ENCODE results near the gene AMH.

AMH gene

DNA sequence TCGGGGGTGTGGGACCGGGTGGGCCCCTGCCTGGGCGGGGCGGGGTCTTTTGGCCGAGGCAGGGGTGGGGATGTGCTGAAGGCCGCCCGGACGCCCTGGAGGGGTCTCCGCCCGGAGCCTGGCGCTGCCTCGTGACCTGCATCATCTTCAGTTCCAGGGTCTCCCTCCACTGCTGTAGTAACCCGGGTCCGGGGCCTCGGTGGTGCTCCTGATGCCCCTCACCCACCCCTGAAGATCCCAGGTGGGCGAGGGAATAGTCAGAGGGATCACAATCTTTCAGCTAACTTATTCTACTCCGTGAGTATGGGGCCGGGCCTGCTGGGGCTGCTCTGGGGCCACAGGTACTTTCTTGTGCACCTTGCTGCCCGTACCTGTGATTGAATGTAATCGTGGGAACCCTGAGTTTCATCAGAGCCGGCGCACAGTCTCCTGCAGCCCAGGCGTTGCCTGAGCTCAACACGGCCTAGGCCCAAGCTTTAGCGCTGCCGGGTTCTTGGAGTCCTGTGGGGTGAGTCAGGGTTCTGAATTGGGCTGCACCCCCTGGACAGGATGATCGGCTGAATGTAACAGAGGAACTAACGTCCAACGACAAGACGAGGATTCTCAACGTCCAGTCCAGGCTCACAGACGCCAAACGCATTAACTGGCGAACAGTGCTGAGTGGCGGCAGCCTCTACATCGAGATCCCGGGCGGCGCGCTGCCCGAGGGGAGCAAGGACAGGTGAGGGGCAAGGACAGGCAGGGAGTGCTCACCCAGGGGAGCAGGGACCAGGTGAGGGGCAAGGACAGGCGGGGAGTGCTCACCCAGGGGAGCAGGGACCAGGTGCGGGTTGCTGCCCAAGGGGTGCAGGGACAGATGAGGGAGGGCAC lies 22.3 kb downstream of the AMH start (continued):
- TF ChIP-seq, protein P1, sequence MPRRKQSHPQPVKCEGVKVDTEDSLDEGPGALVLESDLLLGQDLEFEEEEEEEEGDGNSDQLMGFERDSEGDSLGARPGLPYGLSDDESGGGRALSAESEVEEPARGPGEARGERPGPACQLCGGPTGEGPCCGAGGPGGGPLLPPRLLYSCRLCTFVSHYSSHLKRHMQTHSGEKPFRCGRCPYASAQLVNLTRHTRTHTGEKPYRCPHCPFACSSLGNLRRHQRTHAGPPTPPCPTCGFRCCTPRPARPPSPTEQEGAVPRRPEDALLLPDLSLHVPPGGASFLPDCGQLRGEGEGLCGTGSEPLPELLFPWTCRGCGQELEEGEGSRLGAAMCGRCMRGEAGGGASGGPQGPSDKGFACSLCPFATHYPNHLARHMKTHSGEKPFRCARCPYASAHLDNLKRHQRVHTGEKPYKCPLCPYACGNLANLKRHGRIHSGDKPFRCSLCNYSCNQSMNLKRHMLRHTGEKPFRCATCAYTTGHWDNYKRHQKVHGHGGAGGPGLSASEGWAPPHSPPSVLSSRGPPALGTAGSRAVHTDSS (tag by site-specific recombination; IDR thresholded peaks at IDR 0.05): 0 out of 2 replicates have a peak, but pooled peaks have one; percentile 11
- TF ChIP-seq ZNF175 (tag by site-specific recombination; IDR thresholded peaks at IDR 0.05): no peak
- TF ChIP-seq, protein P2, sequence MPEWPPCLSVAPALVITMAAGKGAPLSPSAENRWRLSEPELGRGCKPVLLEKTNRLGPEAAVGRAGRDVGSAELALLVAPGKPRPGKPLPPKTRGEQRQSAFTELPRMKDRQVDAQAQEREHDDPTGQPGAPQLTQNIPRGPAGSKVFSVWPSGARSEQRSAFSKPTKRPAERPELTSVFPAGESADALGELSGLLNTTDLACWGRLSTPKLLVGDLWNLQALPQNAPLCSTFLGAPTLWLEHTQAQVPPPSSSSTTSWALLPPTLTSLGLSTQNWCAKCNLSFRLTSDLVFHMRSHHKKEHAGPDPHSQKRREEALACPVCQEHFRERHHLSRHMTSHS (tag by site-specific recombination; IDR thresholded peaks at IDR 0.05): no peak
- TF ChIP-seq ZFP41 (tag by site-specific recombination; IDR thresholded peaks at IDR 0.05; ENCODE audit: borderline replicate concordance): no peak
- TF ChIP-seq ZFHX2 (tag by site-specific recombination; conservative IDR thresholded peaks at IDR 0.05): no peak; the same call in 1 of the 2 replicates
- no peak for TF ChIP-seq ZNF555 (tag by site-specific recombination; conservative IDR thresholded peaks at IDR 0.05)
- no peak for TF ChIP-seq ZNF701 (tag by site-specific recombination; IDR thresholded peaks at IDR 0.05)
- TF ChIP-seq ZFP3 (tag by site-specific recombination; IDR thresholded peaks at IDR 0.05; ENCODE audit: low read depth): no peak
- TF ChIP-seq ZBTB7A (tag by site-specific recombination; IDR thresholded peaks at IDR 0.05; ENCODE audit: low read depth): peak; percentile 42; the same call in 1 of the 2 replicates
- no peak for TF ChIP-seq ZNF19 (tag by site-specific recombination; IDR thresholded peaks at IDR 0.05; ENCODE audit: low read depth)
- peak; percentile 72 for TF ChIP-seq ZEB2 (tag by site-specific recombination; IDR thresholded peaks at IDR 0.05)
- TF ChIP-seq, protein P3, sequence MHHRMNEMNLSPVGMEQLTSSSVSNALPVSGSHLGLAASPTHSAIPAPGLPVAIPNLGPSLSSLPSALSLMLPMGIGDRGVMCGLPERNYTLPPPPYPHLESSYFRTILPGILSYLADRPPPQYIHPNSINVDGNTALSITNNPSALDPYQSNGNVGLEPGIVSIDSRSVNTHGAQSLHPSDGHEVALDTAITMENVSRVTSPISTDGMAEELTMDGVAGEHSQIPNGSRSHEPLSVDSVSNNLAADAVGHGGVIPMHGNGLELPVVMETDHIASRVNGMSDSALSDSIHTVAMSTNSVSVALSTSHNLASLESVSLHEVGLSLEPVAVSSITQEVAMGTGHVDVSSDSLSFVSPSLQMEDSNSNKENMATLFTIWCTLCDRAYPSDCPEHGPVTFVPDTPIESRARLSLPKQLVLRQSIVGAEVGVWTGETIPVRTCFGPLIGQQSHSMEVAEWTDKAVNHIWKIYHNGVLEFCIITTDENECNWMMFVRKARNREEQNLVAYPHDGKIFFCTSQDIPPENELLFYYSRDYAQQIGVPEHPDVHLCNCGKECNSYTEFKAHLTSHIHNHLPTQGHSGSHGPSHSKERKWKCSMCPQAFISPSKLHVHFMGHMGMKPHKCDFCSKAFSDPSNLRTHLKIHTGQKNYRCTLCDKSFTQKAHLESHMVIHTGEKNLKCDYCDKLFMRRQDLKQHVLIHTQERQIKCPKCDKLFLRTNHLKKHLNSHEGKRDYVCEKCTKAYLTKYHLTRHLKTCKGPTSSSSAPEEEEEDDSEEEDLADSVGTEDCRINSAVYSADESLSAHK (tag by site-specific recombination; IDR thresholded peaks at IDR 0.05): no peak
- TF ChIP-seq ZNF571 (tag by site-specific recombination; IDR thresholded peaks at IDR 0.05): no peak
- TF ChIP-seq, protein P4, sequence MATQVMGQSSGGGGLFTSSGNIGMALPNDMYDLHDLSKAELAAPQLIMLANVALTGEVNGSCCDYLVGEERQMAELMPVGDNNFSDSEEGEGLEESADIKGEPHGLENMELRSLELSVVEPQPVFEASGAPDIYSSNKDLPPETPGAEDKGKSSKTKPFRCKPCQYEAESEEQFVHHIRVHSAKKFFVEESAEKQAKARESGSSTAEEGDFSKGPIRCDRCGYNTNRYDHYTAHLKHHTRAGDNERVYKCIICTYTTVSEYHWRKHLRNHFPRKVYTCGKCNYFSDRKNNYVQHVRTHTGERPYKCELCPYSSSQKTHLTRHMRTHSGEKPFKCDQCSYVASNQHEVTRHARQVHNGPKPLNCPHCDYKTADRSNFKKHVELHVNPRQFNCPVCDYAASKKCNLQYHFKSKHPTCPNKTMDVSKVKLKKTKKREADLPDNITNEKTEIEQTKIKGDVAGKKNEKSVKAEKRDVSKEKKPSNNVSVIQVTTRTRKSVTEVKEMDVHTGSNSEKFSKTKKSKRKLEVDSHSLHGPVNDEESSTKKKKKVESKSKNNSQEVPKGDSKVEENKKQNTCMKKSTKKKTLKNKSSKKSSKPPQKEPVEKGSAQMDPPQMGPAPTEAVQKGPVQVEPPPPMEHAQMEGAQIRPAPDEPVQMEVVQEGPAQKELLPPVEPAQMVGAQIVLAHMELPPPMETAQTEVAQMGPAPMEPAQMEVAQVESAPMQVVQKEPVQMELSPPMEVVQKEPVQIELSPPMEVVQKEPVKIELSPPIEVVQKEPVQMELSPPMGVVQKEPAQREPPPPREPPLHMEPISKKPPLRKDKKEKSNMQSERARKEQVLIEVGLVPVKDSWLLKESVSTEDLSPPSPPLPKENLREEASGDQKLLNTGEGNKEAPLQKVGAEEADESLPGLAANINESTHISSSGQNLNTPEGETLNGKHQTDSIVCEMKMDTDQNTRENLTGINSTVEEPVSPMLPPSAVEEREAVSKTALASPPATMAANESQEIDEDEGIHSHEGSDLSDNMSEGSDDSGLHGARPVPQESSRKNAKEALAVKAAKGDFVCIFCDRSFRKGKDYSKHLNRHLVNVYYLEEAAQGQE (tag by site-specific recombination; IDR thresholded peaks at IDR 0.05): no peak
- no peak for TF ChIP-seq ZNF214 (tag by site-specific recombination; IDR thresholded peaks at IDR 0.05; ENCODE audit: borderline replicate concordance)
- no peak for TF ChIP-seq ZNF133 (tag by site-specific recombination; IDR thresholded peaks at IDR 0.05)
- TF ChIP-seq, protein P5, sequence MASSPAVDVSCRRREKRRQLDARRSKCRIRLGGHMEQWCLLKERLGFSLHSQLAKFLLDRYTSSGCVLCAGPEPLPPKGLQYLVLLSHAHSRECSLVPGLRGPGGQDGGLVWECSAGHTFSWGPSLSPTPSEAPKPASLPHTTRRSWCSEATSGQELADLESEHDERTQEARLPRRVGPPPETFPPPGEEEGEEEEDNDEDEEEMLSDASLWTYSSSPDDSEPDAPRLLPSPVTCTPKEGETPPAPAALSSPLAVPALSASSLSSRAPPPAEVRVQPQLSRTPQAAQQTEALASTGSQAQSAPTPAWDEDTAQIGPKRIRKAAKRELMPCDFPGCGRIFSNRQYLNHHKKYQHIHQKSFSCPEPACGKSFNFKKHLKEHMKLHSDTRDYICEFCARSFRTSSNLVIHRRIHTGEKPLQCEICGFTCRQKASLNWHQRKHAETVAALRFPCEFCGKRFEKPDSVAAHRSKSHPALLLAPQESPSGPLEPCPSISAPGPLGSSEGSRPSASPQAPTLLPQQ (tag by site-specific recombination; IDR thresholded peaks at IDR 0.05): 0 out of 2 replicates have a peak, but pooled peaks have one; percentile 3
- TF ChIP-seq ZNF366 (tag by site-specific recombination; conservative IDR thresholded peaks at IDR 0.05): no peak; the same call in 1 of the 2 replicates
- no peak for TF ChIP-seq ZNF521 (tag by site-specific recombination; IDR thresholded peaks at IDR 0.05)
- TF ChIP-seq MEIS1 (CRISPR knock-in tag; IDR thresholded peaks at IDR 0.05; ENCODE audit: borderline replicate concordance): no peak
- no peak for TF ChIP-seq ZNF274 (IDR thresholded peaks at IDR 0.05; ENCODE audit: low read length)
- no peak for TF ChIP-seq ZNF274 (tag by site-specific recombination; IDR thresholded peaks at IDR 0.05; ENCODE audit: borderline replicate concordance)
- TF ChIP-seq ZNF747 (tag by site-specific recombination; IDR thresholded peaks at IDR 0.05): no peak
- no peak for TF ChIP-seq MYNN (tag by site-specific recombination; IDR thresholded peaks at IDR 0.05; ENCODE audit: borderline replicate concordance)
- no peak for TF ChIP-seq ZNF211 (tag by site-specific recombination; IDR thresholded peaks at IDR 0.05; ENCODE audit: low read depth)
- TF ChIP-seq, protein P6, sequence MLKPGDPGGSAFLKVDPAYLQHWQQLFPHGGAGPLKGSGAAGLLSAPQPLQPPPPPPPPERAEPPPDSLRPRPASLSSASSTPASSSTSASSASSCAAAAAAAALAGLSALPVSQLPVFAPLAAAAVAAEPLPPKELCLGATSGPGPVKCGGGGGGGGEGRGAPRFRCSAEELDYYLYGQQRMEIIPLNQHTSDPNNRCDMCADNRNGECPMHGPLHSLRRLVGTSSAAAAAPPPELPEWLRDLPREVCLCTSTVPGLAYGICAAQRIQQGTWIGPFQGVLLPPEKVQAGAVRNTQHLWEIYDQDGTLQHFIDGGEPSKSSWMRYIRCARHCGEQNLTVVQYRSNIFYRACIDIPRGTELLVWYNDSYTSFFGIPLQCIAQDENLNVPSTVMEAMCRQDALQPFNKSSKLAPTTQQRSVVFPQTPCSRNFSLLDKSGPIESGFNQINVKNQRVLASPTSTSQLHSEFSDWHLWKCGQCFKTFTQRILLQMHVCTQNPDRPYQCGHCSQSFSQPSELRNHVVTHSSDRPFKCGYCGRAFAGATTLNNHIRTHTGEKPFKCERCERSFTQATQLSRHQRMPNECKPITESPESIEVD (tag by site-specific recombination; IDR thresholded peaks at IDR 0.05): no peak
- no peak for TF ChIP-seq ZNF146 (tag by site-specific recombination; IDR thresholded peaks at IDR 0.05)
- TF ChIP-seq ZNF391 (tag by site-specific recombination; IDR thresholded peaks at IDR 0.05; ENCODE audit: borderline replicate concordance, low read depth): no peak; the same call in 1 of the 2 replicates

Data from HEK293 (cell line).